Cardiac muscle cell (in vitro differentiated cells and primary cell): ENCODE data around the gene PDHA1. TPM values are rescaled to one million over a fixed set of nuclear protein-coding genes. Genes with fewer than 3 reads are reported as not detected.

Source experiments
- DNase-seq, 2 donors: peaks; one replicate each; pipeline versions ENCODE4 v3.0.0 to v3.0.0-alpha.2; 2010 to 2017; ENCODE audit warnings: low read depth in 1 of 2, low spot score in 1 of 2
- H3K27ac ChIP-seq: fragments of 200-600 bp; sonication (generic); 2 replicates; pipeline ENCODE4 v1.5.1; 2016
- H3K27me3 ChIP-seq: fragments of 200-600 bp; sonication (generic); 2 replicates; pipeline ENCODE4 v1.6.0; 2016; ENCODE audit warnings: control low read depth
- H3K36me3 ChIP-seq: fragments of 200-600 bp; sonication (generic); 2 replicates; pipeline ENCODE4 v1.5.1; 2016; ENCODE audit warnings: control low read depth
- H3K4me1 ChIP-seq: fragments of 200-600 bp; sonication (generic); 2 replicates; pipeline ENCODE4 v1.8.1; 2017; ENCODE audit warnings: low read depth, mild to moderate bottlenecking, mixed run types
- H3K4me3 ChIP-seq: fragments of 200-600 bp; sonication (generic); 2 replicates; pipeline ENCODE4 v1.5.1; 2016; ENCODE audit warnings: mild to moderate bottlenecking
- H3K9me3 ChIP-seq: fragments of 200-600 bp; sonication (generic); 2 replicates; pipeline ENCODE4 v1.5.1; 2017; ENCODE audit warnings: low read depth, mild to moderate bottlenecking, control low read depth
- CTCF ChIP-seq: IDR thresholded peaks from 2 replicates; pipeline ENCODE4 v1.5.1; 2012; ENCODE audit warnings: low read depth, mild to moderate bottlenecking, low read length
- polyA plus RNA-seq: library from polyadenylated mRNA; unstranded; fragments of >200 nt; fragmentation: Nextera tagmentation; extraction: Ambion mirVana; gene quantifications from 2 replicates; pipeline ENCODE4 v1.2.1, GENCODE V29; 2016
- total RNA-seq: library from RNA; depleted of rRNA; stranded (reverse); fragments of >200 nt; gene quantifications from 2 replicates; pipeline ENCODE4 v1.2.3, GENCODE V29; 2016

PDHA1 gene
- total and polyA plus RNA-seq, 2 experiments from 2014 or later = 257 to 777 TPM

GRCh38 chrX:19368576-19368975 lies 24.8 kb downstream of the PDHA1 start:
- H3K27me3 ChIP-seq = peaks cover 4% of the 10 kb centered on the region
- no peaks in the 10 kb centered on the region for H3K4me1 ChIP-seq
- no peak for TF ChIP-seq CTCF
- H3K36me3 ChIP-seq = no peaks in the 10 kb centered on the region
- no peak for DNase-seq
- H3K27ac ChIP-seq = no peak overlapping the region
- H3K4me3 ChIP-seq = no peak overlapping the region
- no peaks in the 10 kb centered on the region for H3K9me3 ChIP-seq

GRCh38 chrX:19370061-19370460 lies 26.3 kb downstream of the PDHA1 start:
- Histone ChIP-seq H3K27me3 (peaks cover 7% of the 10 kb centered on the region), H3K4me1 (no peaks in the 10 kb centered on the region), H3K4me3 (no peak overlapping the region), H3K9me3 (no peaks in the 10 kb centered on the region), H3K36me3 (no peaks in the 10 kb centered on the region), H3K27ac (no peak overlapping the region)
- peak in 1 of 2 donors; percentile 21 for DNase-seq
- TF ChIP-seq CTCF = no peak

- H3K4me3 ChIP-seq = peak overlapping the region; percentile 17
- H3K4me1 ChIP-seq = no peaks in the 10 kb centered on the region
- no peaks in the 10 kb centered on the region for H3K36me3 ChIP-seq
- H3K27ac ChIP-seq = no peak overlapping the region
- no peaks in the 10 kb centered on the region for H3K9me3 ChIP-seq
- DNase-seq = peak; percentile 59 to 75
- TF ChIP-seq CTCF = peak; percentile 73
- H3K27me3 ChIP-seq = peaks cover 7% of the 10 kb centered on the region
Measured at GRCh38 chrX:19372170-19372546, 28.4 kb downstream of the PDHA1 start.

GRCh38 chrX:19372547-19373331 lies 29.0 kb downstream of the PDHA1 start:
- H3K36me3 ChIP-seq = no peaks in the 10 kb centered on the region
- peaks cover 7% of the 10 kb centered on the region for H3K27me3 ChIP-seq
- H3K9me3 ChIP-seq = no peaks in the 10 kb centered on the region
- H3K4me3 ChIP-seq = peak overlapping the region; percentile 17
- H3K27ac ChIP-seq = no peak overlapping the region
- no peak for TF ChIP-seq CTCF
- no peaks in the 10 kb centered on the region for H3K4me1 ChIP-seq
- DNase-seq = peak in 1 of 2 donors; percentile 6

GRCh38 chrX:19373351-19373891 lies 29.7 kb downstream of the PDHA1 start:
- no peak overlapping the region for H3K4me3 ChIP-seq

More at GRCh38 chrX:19373351-19373891, 29.7 kb downstream of the PDHA1 start:
- Histone ChIP-seq H3K36me3 (no peaks in the 10 kb centered on the region), H3K27me3 (peaks cover 7% of the 10 kb centered on the region), H3K27ac (no peak overlapping the region), H3K4me1 (no peaks in the 10 kb centered on the region), H3K9me3 (no peaks in the 10 kb centered on the region)
- no peak for TF ChIP-seq CTCF
- DNase-seq = no peak
